NCI-H2107 (cell line): ENCODE data around the gene PNMA8C.
"Not testable (repeated sequence)": the region's sequence is repeated elsewhere in the genome, so short reads cannot be mapped to it uniquely, and the experiment has no call there.

ENCODE experiments used
- DNase-seq: peaks from one replicate; lab custom pipeline; 2025; lab: John Stamatoyannopoulos, UW

The PNMA8C gene

GRCh38 chr19:46447006-46447405, 18.3 kb upstream of the PNMA8C start:
- DNase-seq, result no peak

- DNase-seq, result no peak
These were observed 17.3 kb upstream of the PNMA8C start for GRCh38 chr19:46446021-46446420.

- no peak for DNase-seq
These were observed 14.2 kb upstream of the PNMA8C start for GRCh38 chr19:46442808-46443450.

GRCh38 chr19:46441866-46442265, 13.1 kb upstream of the PNMA8C start:
- no peak for DNase-seq

GRCh38 chr19:46435689-46436088, 7.0 kb upstream of the PNMA8C start:
- not testable (repeated sequence) for DNase-seq

- DNase-seq, result no peak
These were observed 6.3 kb upstream of the PNMA8C start for GRCh38 chr19:46435009-46435408.

GRCh38 chr19:46433470-46433869, 4.7 kb upstream of the PNMA8C start:
- not testable (repeated sequence) for DNase-seq

- no peak for DNase-seq
These were observed 3.1 kb upstream of the PNMA8C start for GRCh38 chr19:46431824-46432223.

- DNase-seq, result no peak
These were observed 1.3 kb upstream of the PNMA8C start for GRCh38 chr19:46429999-46430398.

- DNase-seq, result no peak
These were observed 1.2 kb downstream of the PNMA8C start for GRCh38 chr19:46427518-46428045.

- peak; percentile 55 for DNase-seq
These were observed 2.1 kb downstream of the PNMA8C start for GRCh38 chr19:46426506-46427162.

- no peak for DNase-seq
These were observed 2.7 kb downstream of the PNMA8C start for GRCh38 chr19:46426035-46426505.

GRCh38 chr19:46423188-46423587, 5.5 kb downstream of the PNMA8C start:
- no peak for DNase-seq

GRCh38 chr19:46422344-46422743, 6.4 kb downstream of the PNMA8C start:
- DNase-seq, result no peak

GRCh38 chr19:46420056-46420455, 8.7 kb downstream of the PNMA8C start:
- DNase-seq, result no peak

GRCh38 chr19:46415804-46416709, 12.7 kb downstream of the PNMA8C start:
- DNase-seq, result peak; percentile 52

- DNase-seq, result not testable (repeated sequence)
These were observed 13.8 kb downstream of the PNMA8C start for GRCh38 chr19:46414899-46415298.

GRCh38 chr19:46413262-46414031, 15.3 kb downstream of the PNMA8C start, which contains the start of gene CCDC8:
TSS of gene CCDC8 (minus strand) at chr19:46413564. CDS start at chr19:46412810, 754 bp downstream.
- DNase-seq, result no peak

GRCh38 chr19:46412650-46413261, 16.0 kb downstream of the PNMA8C start:
- DNase-seq, result no peak

GRCh38 chr19:46411925-46412649, 16.6 kb downstream of the PNMA8C start:
- no peak for DNase-seq
